GM19239 (cell line): ENCODE measurements around the gene UBASH3B.

Experiments used
- DNase-seq: peaks from one replicate; pipeline ENCODE4 v3.0.0; 2011; ENCODE audit warnings: low spot score; ENCODE audit not compliant: insufficient read length
- FAIRE-seq: peaks from 2 replicates; lab custom pipeline; 2011; peaks lifted over from hg19 to GRCh38; lab: Jason Lieb, UNC

UBASH3B gene

DNA sequence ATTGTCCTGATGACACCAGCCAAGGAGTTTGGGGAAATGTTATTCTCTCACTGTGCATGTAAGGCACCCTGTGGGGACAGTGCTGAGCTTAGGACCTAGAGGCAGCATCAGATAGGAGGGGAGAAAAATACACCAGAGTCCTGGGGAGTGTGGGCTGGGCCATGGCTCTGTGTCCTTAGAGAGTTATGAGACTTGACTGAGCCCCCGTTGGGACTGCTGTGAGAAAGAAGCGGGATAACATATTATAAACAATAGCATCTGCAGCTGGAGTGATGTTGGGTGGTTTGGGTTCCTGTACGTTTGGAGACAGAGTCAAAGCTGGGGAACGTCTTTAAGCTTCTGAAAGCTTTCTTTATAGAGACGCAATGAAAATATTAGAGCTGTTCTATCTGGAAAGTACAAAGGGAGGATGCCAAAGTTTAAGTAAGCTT, 91.8 kb downstream of the UBASH3B start:
- no peak for DNase-seq
- peak; percentile 48 for FAIRE-seq

DNA sequence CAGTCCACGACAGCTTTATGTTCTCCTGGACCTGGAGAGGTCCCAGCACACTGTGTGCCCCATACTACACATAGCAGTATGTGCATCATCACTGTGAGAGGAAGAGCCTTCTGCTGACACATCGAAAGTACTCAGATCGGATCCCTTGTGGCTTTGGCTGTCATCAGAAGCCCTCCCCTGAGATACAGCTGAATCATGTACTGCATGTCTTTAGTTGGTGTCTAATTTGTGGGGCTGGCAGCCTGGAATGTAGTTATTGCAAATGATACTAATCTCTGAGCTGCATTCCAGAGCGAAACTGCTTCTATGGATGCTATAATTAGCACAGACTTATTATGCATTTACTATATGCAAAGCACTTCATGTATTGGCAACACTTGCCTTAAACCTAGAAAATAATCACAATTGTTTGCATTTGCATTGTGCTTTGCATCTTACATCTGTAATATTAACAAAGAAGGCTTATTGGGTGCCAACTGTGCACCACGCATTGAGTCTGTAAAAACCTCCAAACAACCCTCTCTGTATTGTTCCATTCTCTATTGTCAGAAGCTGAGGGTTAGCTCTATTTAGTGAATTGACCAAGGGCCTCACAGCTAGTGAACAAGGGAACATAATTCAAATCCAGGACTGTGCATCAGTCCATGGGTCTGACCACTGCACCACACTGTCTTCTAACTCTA, 93.6 kb downstream of the UBASH3B start:
- FAIRE-seq (peak; percentile 93), DNase-seq (peak; percentile 52)

DNA sequence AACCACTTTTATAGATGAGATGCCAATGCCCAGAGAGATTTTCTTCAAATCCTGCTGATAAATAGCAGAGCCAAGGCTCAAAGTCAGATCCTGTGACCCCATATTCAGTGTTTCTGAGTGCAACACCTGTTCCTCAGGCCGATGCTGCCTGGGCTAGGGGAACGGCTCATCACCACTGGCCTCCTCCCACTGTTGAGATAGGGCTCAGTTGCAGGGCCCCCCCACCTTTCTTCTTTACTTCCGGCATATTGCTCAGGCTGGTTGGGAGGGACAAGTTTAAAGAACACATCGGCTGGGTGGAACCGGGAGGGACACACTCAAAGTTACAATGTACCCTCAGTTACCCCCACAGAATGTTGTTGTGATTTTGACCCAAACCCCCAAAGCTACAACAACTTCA, 94.5 kb downstream of the UBASH3B start:
- FAIRE-seq (no peak), DNase-seq (no peak)

DNA sequence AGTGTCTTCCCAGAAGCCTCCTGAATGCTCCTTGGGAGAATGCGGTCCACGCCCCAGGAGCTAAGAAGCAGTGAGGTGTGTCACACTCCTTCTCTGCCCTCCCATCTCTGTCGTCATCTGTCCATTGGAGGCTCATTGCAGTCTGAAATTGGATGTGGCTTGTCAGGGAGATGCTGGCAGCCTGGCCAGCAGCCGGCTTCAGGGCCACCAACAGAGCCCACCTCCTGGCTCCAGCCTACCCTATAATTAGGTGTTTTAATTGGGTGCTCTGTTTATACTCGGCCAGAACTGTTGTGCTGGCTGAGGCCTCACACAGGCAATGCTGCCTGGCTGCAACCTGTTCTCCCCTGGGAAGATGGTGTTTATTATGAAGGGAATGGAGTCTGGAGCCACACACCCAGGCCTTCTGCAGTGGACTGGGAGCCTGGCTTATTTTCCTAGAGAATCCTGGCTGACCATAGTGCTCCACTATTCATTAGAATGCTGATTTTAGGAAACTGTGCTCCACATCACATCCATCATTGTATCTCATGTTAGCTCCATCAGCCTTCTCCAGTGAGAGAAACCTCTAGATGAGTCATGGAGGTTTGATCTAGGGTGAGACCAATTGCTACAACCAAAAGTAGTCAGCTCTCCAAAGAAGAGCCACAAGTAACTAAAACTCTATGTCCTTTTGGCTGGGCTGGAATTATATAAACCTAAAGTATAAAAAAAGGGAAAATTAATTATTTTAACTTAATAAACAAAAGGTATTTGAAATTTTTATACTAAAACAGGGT, 96.0 kb downstream of the UBASH3B start:
- no peak for FAIRE-seq
- DNase-seq: no peak

DNA sequence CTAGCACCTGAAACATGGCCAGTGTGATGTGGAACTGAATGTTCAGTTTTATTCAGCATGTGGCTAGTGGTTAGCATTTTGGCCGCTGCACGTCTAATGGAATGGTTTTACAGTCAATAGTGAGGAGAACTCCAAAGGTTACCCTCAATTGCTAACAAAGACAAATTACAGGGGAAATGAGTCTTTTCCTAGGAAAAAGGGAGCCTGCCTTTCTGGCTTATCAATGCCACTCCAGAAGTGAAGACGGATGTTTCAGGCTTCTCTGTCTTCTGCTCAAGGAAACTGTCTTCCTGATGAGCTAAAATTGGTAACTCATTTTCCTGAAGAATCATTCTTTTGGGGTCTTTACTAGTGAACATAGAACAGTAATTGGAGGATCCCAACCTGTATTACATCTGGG, 98.5 kb downstream of the UBASH3B start:
- no peak for FAIRE-seq
- DNase-seq: no peak

DNA sequence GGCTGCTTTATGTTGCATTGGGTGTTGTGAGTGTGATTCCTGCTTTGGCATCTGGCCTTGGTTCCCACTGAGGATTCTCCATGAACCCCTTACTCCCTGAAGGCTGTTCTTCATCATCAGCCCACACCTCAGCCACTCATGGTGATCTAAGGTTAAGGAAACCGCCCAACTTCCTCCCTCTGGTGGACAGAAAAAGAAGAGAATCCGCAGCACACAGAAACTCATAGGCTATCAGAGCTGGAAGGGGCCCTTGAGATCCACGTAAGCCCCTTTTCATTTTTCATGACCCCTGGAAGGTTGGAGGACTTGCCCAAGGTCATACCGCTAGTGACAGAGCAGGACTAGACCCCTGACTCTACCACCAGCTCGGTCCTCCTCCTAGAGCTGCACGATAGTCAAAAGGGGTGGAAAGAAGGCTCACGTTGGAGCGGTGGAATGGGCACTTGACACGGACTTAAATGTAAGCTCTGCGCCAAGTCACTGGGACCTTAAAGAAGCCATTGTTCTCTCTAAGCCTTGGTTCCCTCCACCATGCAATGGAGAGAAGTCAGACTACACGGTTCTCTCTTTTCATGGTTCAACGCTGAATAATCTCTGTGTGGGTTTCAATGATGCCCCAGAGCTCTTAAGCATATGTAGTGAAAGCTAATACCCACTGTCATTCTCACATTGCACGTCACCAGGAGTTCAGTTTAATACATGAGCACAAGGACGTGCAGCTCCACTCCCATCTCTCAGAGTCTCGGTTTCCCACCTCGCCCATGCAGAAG, 99.2 kb downstream of the UBASH3B start:
- no peak for DNase-seq
- FAIRE-seq: no peak

DNA sequence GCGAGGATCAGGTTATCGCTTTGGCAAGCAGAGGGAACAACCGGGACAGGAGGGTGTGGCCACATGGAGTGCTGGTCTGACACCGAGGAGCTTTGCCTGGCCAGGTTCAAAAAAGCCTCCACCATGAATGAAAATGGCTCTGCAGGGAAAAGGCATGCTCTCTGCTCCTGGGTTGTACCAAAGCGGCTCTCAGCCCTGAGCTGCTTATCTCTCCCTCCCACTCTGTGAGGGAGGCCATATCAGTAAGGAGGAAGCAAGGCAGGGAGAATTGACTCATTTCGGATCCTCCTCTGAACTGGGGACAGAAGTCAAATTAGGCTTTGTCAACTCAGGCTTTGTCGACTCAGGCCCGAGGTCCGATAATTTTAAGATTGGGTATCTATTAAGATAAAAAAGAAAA, 99.9 kb downstream of the UBASH3B start:
- DNase-seq (no peak), FAIRE-seq (no peak)

DNA sequence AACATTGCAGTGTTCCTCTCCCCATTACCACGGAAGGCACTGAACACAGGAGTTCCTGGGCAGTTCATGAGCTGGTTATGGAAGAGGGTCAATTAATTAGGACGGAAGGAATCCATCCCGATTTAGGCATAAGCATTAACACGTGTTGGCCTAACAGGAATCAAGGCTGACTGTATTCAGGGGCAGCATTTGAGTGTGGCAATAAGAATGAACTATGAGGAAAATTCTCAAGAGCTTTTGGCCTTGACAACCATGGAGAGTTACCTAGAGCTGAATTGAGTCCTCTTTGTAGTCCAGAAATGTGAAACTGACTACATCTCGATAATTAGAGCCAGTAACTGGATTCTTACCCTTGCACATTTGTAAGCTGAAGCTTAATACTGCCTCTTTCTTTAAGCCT, 100.4 kb downstream of the UBASH3B start:
- no peak for DNase-seq
- FAIRE-seq: no peak

DNA sequence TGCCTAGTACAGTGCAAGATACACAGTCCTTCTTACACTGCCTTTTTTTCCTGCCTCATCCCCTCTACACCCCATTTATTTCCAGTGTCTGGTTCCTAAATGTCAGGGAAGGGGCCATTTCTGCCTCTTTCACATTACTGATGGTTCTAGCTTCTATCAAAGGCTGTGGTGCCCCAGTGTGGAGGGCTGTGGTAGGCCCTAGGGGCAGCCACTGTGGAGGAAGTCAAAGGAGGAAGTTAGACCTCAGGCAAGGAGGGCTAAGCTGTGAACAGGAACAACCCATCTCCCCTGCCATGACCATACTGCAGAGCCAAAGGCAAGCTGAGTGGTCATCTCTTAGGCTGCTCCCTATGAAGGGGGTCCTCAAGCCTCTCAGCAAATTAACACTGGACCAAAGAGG, 100.9 kb downstream of the UBASH3B start:
- DNase-seq (no peak), FAIRE-seq (no peak)

DNA sequence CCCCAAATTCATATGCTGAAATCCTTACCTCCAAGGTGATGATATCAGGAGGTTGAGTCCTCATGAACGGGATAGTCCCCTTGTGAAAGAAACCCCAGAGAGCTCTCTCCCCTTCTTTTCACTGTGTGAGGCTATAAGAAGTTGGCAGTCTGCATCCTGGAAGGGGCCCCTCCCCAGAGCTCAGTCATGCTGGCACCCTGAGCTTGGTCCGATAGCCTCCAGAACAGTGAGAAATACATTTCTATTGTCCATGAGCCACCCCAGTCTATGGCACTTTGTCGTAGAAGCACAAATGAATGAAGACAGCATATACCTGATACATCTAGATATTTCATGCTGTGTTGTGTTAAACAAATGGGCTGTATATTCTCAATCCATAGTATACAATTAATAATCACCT, 101.7 kb downstream of the UBASH3B start:
- no peak for FAIRE-seq

DNA sequence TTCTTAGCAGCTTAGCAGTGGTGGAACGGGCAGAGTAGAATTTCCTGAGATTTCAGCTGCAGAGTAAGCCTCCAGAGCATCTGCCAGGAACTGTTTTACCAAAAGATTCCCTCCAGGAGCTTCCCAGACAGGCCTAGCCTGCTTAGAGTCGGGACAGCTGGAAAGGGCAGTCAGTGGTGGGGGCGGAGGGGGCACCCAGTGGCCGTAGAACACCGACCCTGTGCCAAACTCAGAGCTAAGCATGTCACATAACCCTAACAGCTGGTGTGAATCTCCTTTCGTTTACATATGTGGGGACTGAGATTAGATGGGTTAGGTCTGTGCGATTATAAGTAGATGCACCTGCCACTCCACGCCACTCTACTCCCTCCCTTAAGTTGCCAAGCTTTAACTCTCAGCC, 102.8 kb downstream of the UBASH3B start:
- no peak for FAIRE-seq

More for the DNA sequence above, 101.7 kb downstream of the UBASH3B start:
- no peak for DNase-seq

DNA sequence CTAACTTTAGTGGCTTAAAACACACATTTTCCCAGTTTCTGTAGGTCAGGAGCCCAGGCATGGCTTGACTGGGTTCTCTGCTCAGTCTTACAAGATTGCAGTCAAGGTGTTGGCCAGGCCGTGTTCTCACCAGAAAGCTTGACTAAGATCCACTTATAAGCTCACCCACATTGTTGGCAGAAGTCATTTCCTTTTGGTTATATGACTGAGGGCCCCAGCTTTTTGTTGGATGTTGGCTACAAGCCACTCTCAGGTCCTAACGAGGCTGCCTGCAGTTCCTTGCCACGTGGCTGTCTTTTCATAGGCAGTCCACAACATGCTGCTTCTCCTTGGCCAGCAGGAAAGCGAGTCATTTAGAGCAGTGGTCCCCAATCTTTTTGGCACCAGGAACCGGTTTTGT, 103.5 kb downstream of the UBASH3B start:
- DNase-seq: no peak
- no peak for FAIRE-seq

More for the DNA sequence above, 102.8 kb downstream of the UBASH3B start:
- no peak for DNase-seq

DNA sequence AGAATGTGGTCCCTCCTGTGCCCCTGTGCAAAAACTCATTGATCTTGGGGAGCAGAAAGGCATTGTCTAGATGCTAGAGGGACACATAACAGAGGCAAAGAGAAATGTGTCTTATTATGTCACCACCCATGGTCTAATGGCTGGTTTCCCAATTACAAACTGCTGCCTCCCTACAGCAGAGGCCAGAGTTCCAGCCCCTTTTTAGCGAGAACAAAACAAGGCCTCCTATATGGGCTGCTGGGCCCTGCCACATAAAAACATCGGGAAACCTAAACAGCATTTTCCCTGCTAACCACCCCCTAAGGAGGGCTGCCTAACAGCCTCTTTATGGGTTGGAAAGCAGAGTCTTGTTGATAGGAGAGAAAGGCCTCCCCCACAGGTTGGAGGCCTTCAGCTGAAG, 107.6 kb downstream of the UBASH3B start:
- FAIRE-seq: no peak

DNA sequence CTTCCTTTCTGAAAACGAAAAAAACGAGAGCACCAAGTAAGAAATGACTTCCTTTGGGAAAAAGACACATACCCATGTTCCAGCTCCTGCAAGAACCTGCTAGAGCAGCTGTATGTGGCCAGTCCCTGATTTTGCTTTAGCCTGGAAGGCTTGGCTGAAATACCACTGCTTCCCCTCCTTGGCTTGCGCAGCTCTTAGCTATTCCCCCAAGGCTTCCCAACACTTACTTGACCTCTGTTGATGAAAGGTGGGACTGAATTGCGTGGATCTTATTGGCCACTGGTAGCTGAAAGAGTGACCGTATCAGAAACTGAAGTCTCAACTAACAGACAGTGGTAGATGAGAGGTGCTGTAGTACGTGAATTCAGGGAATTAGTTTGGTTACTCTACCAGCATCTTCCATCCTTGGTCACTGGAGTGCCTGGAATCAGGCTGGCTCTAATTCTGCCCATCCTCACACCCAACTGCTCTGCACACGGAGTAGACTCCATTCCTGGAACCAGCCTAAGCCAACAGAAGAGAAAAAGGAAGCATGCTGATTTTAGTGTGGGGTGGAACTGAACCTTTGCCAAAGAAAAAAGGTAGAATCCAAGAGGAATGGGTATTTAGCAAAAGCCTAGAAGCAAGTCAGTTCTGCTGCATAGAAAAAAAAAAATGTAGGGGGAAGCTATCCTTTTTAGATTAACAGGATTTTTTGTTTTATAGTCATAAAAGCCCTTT, 109.0 kb downstream of the UBASH3B start:
- DNase-seq (no peak), FAIRE-seq (no peak)

More for the DNA sequence above, 107.6 kb downstream of the UBASH3B start:
- DNase-seq: no peak

DNA sequence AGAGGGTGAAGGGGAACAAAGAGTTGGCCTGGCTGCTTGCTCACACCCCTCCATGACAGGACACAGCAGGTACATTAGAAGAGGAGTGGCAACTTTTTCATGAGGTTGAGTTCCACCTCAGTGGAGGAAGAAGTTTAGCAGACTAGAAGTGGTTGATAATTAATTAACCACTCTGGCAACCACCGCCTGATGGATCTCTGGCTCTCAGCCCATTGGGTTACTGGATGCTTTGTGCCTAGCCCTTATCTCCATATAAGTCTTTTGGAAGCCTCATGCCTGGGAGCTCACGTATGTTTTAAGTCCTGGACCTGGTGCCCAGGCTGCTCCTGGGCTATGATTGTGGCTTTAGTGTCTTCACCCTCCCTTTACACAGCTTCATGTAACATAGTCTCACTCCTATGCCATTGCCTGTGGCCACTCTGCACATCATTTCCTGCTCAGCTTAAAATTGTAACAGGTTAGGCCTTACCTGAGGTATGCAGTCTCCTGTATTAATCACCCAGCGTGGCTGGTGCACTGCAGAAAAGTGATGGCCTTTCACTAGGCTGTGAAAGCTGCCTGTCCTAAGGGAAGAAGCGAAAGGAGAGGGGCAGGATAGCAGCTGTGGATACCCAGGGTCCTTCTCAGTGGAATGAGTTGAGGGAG, 110.1 kb downstream of the UBASH3B start:
- no peak for DNase-seq
- FAIRE-seq: no peak

DNA sequence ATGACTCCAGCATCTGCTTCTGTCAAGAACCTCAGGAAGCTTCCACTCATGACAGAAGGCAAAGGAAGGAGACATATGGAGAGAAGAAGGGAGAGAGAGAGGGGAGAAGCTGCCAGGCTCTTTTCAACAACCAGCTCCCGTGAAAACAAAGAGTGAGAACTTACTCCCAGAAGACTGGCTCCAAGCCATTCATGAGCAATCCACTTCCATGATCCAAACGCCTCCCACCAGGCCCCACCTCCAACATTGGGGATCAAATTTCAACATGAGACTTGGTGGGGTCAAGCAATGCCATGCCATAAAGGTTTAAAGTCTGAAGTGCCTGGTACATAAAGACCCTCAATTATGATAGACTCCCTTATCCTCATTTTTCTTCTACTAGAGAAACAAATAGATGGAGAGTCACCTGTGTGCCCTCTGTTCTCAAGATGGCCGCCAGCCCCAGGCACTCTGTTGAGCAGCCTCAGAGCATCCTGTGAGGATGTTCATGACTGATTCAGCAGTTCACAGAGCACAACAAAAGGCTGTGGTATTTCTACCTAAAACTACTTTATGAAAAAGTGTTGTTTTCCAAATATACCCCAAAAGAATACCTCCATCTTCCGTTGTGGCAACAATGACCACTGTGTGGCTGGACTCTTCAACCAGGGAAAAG, 113.7 kb downstream of the UBASH3B start:
- FAIRE-seq: no peak
- DNase-seq: no peak

DNA sequence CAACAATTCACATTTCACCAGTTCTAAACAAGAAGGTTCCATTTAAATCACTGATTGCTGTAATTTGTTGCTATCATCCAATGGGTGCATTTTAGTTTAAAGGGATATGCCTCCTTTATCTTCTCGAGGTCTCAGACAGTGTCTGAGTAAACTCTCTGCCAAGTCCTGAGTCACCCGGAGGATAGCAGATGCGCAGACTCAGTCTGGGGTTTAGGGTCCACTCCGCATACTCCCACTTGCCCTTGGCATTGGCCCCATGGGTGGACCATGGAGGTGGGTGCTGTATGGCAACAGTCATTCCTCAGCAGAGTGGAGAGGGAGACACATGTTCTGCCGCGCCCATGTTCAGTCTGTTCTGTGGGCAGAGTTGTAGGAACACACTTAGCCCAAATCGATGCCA, 117.4 kb downstream of the UBASH3B start:
- no peak for FAIRE-seq
- no peak for DNase-seq

DNA sequence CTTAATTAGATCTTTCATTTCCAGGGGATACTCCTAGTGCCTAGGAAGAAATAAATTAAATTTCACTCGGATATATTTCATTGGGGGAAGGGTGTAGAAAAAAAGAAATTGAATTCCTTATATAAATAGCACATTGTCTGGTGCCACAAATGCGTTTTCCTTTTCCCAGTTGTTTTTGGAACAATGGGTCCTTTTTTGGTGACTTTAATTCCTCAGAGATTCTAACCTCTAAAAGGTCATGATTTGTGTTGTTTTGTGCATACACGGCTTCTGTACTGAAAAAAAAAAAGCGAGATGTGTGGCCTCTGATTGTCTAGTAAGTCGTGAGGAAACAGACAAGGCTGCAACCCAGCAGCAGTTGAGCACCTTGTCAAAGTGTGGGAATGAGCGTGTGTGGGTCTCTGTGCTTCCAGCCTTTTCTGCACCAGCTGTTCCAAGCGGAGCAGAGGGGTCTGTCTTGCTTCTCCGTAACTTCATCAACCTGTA, 118.3 kb downstream of the UBASH3B start:
- DNase-seq (no peak), FAIRE-seq (no peak)

DNA sequence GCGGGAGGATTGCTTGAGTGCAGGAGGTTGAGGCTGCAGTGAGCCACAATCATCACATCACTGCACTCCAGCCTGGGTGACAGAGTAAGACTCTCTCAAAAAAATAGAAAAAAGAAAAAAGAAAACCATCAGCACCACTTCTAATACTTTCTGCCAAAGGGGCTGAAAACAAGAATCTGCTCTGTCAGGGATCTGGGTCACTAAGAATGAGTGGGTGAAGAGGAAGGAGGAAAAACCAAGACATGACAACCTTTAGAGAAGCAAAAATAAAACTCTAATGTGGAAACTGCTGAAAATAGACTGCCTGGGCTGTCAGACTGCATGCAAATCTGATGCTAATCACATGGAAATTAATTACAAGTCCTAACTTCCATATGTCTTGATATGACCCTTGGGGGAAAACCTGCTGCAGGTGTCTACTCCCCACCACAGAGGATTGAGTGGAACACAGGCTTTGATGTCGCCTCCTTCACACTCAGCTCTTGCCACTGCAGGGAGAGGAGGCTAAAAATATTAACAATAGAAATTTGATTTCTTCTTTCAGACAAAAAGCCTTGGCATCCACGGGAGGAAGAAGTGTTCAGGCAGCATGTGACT, 120.3 kb downstream of the UBASH3B start:
- DNase-seq (no peak), FAIRE-seq (no peak)
